ENCODE data around the gene PLPPR3.
A peak's percentile ranks its signal among the peaks of the same experiment; 100 is the strongest.
"Not testable (repeated sequence)": the region's sequence is repeated elsewhere in the genome, so short reads cannot be mapped to it uniquely, and the experiment has no call there.

PLPPR3 gene

DNA sequence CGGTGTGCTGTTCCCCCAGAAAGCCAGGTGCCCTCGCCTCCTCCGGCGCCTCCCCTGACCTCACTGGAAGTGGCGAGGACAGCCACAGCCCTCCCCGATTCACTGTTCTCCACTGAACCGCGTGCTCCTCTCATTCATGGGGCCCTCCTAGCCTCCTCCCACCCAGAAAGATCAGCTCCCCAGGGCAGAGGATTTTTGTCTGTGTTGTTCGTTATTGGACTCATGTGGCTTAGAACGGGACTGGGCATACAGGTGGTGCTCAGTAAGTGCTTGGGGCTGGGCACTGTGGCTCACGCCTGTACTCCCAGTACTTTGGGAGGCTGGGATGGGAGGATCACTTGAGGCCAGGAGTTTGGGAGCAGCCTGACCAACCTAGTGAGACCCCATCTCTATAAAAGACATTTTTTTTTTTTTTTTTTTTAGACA, 22.8 kb upstream of the PLPPR3 start:
- no peak for TF ChIP-seq Cebpa-rat (IDR thresholded peaks at IDR 0.05)
- no peaks in the 10 kb centered on the region for H3K36me3 ChIP-seq
- no peak overlapping the region for H3K4me2 ChIP-seq
- peaks cover 36% of the 10 kb centered on the region for H3K4me1 ChIP-seq
- peaks cover 77% of the 10 kb centered on the region for H3K27me3 ChIP-seq
- no peak overlapping the region for H3K27ac ChIP-seq
- no peak overlapping the region for H3K4me3 ChIP-seq
- peaks cover 10% of the 10 kb centered on the region; the same call in 1 of the 2 replicates for H4K20me1 ChIP-seq
- H3K9ac ChIP-seq: no peak overlapping the region
- no peaks in the 10 kb centered on the region for H3K9me3 ChIP-seq

DNA sequence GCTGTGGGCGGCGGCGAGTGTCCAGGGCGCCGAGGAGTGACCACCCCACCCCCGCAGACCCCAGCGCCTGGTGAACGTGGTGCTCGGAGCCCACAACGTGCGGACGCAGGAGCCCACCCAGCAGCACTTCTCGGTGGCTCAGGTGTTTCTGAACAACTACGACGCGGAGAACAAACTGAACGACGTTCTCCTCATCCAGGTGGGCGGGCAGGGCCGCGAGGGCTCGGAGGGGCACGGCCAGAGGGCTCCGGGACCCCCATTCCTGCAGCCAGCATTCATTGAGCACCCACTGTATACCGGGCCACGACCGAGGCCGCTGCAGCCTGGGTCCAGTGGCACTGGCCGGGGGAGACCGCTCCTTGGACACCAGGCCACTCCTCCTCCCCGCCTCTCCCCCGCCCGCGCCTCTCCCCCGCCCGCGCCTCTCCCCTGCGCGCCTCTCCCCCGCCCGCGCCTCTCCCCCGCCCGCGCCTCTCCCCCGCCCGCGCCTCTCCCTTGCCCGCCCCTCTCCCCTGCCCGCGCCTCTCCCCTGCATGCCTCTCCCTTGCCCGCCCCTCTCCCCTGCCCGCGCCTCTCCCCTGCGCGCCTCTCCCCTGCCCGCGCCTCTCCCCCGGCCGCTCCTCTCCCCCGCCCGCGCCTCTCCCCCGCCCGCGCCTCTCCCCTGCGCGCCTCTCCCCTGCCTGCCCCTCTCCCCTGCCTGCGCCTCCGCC, 22.2 kb upstream of the PLPPR3 start:
- Histone ChIP-seq H3K27me3 (peaks cover 72% of the 10 kb centered on the region), H3K4me3 (no peak overlapping the region), H3K27ac (no peak overlapping the region), H3K4me1 (peaks cover 42% of the 10 kb centered on the region), H4K20me1 (peaks cover 10% of the 10 kb centered on the region; the same call in 1 of the 2 replicates), H3K36me3 (no peaks in the 10 kb centered on the region), H3K4me2 (no peak overlapping the region), H3K9me3 (no peaks in the 10 kb centered on the region), H3K9ac (no peak overlapping the region)
- no peak for TF ChIP-seq Cebpa-rat (IDR thresholded peaks at IDR 0.05)

DNA sequence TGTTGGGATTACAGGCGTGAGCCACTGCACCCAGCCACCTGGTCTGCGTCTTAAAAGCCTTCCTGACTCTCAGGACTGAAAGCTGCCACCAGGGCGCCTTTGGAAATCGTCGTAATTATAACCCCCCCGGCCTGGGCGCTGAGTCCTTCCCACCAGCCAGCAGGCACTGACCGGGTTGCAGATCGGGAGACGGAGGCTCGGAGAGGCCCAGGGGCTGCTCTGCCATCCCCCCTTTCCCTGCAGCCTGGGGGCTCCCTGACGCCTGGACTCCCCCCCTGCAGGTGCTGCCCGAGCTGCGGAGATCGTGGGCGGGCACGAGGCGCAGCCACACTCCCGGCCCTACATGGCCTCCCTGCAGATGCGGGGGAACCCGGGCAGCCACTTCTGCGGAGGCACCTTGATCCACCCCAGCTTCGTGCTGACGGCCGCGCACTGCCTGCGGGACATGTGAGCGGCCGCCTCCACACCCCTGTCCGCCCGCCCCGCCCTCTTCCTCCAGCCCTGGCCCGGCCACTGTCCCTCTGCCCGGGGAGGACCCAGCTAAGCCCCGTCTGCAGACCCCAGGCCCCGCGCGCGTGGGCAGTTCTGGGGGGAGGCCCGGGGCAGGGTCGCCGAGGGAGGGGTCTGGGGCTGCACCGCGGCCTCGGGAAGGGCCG, 21.6 kb upstream of the PLPPR3 start:
- peaks cover 48% of the 10 kb centered on the region for H3K4me1 ChIP-seq
- no peaks in the 10 kb centered on the region for H3K36me3 ChIP-seq
- H3K27ac ChIP-seq: no peak overlapping the region
- H3K4me3 ChIP-seq: no peak overlapping the region
- no peak for TF ChIP-seq Cebpa-rat (IDR thresholded peaks at IDR 0.05)
- no peaks in the 10 kb centered on the region for H3K9me3 ChIP-seq
- H3K9ac ChIP-seq: no peak overlapping the region
- H3K4me2 ChIP-seq: no peak overlapping the region
- peaks cover 10% of the 10 kb centered on the region; the same call in 1 of the 2 replicates for H4K20me1 ChIP-seq
- peaks cover 65% of the 10 kb centered on the region for H3K27me3 ChIP-seq

DNA sequence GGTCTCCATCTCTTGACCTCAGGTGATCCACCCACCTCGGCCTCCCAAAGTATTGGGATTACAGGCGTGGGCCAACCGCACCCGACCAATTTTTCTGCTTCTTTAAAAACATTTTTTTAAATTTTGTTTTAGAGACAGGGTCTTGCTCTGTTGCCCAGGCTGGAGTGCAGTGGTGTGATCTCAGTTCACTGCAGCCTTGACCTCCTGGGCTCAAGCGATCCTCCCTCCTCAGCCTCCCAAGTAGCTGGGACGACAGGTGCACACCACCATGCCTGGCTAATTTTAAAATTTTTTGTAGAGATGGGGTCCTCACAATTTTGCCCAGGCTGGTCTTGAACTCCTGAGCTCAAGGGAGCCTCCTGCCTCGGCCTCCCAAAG, 21.0 kb upstream of the PLPPR3 start:
- H3K9ac ChIP-seq, H3K36me3 ChIP-seq, H3K9me3 ChIP-seq, H3K27ac ChIP-seq, H3K4me2 ChIP-seq, H3K4me3 ChIP-seq: not testable (repeated sequence)
- Histone ChIP-seq H3K27me3 (peaks cover 60% of the 10 kb centered on the region), H3K4me1 (peaks cover 43% of the 10 kb centered on the region), H4K20me1 (peaks cover 10% of the 10 kb centered on the region; the same call in 1 of the 2 replicates)

DNA sequence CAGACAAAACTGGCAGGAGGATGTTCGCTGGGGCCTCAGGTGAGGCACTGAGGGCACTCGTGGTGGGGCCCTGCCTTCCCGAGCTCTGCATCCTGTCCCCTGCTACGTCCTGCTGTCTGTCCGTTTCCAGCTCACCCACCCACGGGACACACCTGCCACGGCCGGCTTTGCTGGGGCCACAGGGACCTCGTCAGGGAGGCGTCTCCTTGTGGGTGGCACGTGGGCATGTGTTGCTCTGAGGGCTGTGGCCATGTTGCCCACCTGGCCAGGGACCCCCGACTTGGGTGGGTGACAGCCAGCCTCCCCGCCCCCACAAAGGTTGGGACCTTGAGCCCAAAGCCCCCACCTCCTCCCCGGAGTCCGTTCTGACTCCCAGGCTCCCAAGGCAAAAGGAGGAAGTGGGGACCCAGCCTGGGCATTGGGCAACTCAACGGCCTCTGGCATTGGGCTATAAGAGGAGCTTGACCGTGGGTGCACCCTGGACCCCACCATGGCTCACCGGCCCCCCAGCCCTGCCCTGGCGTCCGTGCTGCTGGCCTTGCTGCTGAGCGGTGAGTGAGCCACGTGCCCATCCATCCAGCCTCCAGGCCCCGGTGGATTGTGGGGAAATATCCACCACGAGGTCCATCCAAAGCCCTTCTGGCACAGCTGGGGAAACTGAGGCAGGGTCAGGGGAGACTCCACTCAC, 18.9 kb upstream of the PLPPR3 start, which contains the start of gene PRTN3:
PRTN3 (plus strand) TSS at position 481 of the 688 bp plus-strand sequence; CDS start at position 491, 10 bp downstream.
- peaks cover 45% of the 10 kb centered on the region for H3K27me3 ChIP-seq

DNA sequence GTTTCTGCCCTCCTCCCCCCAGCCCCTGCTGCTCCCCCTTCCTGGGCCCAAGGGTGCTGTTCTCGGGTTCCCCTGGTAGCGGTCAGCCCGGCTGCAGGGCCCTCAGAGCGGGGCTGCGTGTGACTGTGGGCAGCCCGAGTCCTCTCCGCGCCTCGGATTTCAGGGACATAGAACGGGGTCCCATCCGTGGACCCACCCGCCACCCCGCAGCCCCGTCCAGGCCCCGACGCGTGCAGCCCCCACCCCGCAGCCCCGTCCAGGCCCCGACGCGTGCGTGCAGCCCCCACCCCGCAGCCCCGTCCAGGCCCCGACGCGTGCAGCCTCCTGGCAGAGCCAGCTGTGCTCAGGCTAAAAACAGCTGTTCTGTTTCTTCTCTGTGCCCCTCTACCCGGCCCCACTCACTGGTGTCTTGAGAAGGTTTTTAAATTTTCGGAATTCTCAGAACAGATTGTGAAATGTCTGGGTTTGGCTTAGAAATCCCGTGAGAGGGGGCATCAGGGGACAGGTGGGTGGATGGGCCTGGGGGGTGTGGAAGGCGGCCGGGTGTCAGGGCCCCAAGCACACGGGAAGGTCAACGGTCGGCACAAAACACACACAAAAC, 13.6 kb upstream of the PLPPR3 start:
- H3K27ac ChIP-seq: no peak overlapping the region
- no peaks in the 10 kb centered on the region for H4K20me1 ChIP-seq
- H3K4me1 ChIP-seq: peaks cover 54% of the 10 kb centered on the region

More for the DNA sequence above, 18.9 kb upstream of the PLPPR3 start, which contains the start of gene PRTN3:
- H3K4me3 ChIP-seq: no peak within 1 kb of the TSS
- H3K9me3 ChIP-seq: no peaks in the 10 kb centered on the region
- no peak within 1 kb of the TSS for H3K9ac ChIP-seq
- peaks cover 52% of the 10 kb centered on the region for H3K4me1 ChIP-seq
- no peaks in the 10 kb centered on the region for H3K36me3 ChIP-seq
- TF ChIP-seq Cebpa-rat (IDR thresholded peaks at IDR 0.05): no peak
- peaks cover 1% of the 10 kb centered on the region; the same call in 1 of the 2 replicates for H4K20me1 ChIP-seq
- H3K27ac ChIP-seq: no peak within 1 kb of the TSS
- H3K4me2 ChIP-seq: peak within 1 kb of the TSS; percentile 84

DNA sequence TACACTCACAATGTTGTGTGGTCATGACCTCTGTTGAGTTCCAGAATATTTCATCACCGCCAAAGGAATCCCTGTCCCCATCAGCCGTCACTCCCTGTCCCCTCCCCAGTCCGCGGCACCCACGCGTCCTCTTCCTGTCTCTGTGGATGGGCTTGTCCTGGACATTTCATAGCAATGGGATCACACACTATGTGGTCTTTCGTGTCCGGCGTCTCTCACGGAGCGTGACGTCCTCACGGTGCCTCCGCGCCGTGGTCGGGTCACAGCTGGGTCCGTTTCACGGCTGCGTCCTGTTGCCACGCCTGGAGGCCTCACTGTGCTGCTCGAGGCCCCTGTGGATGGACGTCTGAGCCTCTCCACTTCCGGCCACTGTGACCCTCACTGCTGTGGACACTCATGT, 12.5 kb upstream of the PLPPR3 start:
- no peak overlapping the region for H3K4me2 ChIP-seq
- H3K36me3 ChIP-seq: no peaks in the 10 kb centered on the region
- H4K20me1 ChIP-seq: no peaks in the 10 kb centered on the region
- no peak overlapping the region for H3K27ac ChIP-seq
- H3K9ac ChIP-seq: no peak overlapping the region
- H3K9me3 ChIP-seq: no peaks in the 10 kb centered on the region
- peaks cover 17% of the 10 kb centered on the region; the same call in 1 of the 2 replicates for H3K27me3 ChIP-seq
- H3K4me3 ChIP-seq: no peak overlapping the region
- TF ChIP-seq Cebpa-rat (IDR thresholded peaks at IDR 0.05): no peak
- H3K4me1 ChIP-seq: peaks cover 54% of the 10 kb centered on the region

More for the DNA sequence above, 13.6 kb upstream of the PLPPR3 start:
- Histone ChIP-seq H3K4me3 (no peak overlapping the region), H3K9me3 (no peaks in the 10 kb centered on the region), H3K9ac (no peak overlapping the region), H3K27me3 (peaks cover 17% of the 10 kb centered on the region; the same call in 1 of the 2 replicates), H3K4me2 (no peak overlapping the region), H3K36me3 (no peaks in the 10 kb centered on the region)
- TF ChIP-seq Cebpa-rat (IDR thresholded peaks at IDR 0.05): no peak

DNA sequence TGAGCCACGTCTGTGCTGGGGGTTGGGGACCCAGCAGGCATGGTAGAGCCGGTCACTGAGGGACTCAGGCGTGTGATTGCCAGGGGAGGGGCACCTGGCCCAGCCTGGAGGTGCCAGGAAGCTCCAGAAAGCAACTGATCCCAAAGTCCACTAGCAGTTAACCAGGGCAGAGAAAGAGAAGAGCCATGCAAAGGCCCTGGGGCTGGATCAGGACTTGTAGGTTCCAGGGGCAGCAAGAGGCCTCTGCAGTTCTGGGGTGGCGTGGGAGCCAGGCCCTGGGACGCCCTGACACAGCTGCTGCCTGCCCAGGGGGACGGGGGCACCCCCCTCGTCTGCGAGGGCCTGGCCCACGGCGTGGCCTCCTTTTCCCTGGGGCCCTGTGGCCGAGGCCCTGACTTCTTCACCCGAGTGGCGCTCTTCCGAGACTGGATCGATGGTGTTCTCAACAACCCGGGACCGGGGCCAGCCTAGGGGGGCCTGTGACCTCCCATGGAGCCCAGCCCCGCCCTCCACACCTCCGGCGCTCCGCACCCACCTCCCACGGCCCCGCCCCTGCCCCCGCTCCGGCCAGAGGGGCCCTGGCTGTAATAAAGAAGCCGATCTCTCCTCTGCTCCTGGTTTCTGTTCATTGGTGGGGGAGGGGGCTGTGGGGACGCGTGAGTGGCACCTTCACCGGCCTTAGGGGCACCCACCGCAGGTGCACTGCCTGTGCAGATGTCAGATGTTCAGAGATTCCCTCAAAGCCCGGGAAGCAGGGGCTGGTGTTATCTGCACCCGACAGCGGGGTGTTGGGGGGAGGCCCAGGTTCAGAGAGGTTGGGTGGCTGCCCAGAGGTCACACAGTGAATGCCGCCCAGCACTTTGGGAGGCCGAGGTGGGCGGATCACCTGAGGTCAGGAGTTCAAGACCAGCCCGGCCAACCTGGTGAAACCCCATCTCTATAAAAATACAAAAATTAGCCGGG, 9.9 kb upstream of the PLPPR3 start:
- peaks cover 17% of the 10 kb centered on the region; the same call in 1 of the 2 replicates for H3K27me3 ChIP-seq

More for the DNA sequence above, 9.9 kb upstream of the PLPPR3 start:
- H3K27ac ChIP-seq: no peak overlapping the region
- H4K20me1 ChIP-seq: no peaks in the 10 kb centered on the region
- no peak overlapping the region for H3K9ac ChIP-seq
- TF ChIP-seq Cebpa-rat (IDR thresholded peaks at IDR 0.05): no peak
- H3K4me2 ChIP-seq: peak overlapping the region; percentile 82
- no peak overlapping the region for H3K4me3 ChIP-seq
- peaks cover 39% of the 10 kb centered on the region for H3K4me1 ChIP-seq
- H3K9me3 ChIP-seq: no peaks in the 10 kb centered on the region
- H3K36me3 ChIP-seq: no peaks in the 10 kb centered on the region

All from BLaER1 (cell line).